ENCODE data around the gene SEPTIN1. TPM values are rescaled to one million over a fixed set of nuclear protein-coding genes. Genes with fewer than 3 reads are reported as not detected.

SEPTIN1 gene
- total and polyA plus RNA-seq, 2 of the 13 experiments (the other 11 are each of a cell fraction or from before 2014, with no cell fraction given) = 0.18 to 0.67 TPM

DNA sequence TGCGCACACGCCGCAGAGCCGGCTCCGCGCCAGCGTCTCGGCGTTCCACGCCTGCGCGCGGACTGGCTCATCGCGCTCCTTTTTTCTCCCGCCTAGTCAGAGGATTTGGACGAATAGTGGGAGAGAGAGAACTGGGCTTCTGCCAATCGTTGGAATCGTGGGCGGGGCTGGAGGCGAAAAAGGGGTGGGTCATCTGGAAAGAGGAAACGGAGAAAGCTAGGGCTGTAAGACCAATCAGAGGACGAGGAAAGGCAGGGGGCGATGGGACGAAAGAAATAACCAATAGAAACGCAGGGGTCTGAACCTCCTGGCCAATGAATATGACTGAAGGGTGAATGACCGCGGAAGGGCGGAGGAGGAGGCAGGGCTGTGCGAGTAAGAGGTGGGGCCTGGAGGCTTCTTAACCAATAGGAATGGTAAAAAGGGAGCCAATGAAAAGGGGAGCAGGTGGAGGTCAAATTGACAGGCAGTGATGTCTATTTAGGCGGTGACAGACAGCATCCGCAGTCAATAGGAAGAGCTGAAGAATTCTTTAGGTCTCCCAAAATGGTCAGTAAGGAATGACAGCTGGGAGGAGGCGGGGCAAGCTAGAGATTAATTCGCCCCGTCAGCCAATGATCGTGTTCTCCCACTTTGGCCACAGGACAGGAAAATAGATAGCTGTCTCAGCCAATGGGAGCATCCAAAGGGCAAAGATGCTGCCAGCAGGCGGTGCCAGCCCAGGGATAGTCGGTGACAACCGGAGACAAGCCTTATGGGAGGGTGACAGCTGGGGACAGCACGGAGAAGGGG is 11.7 kb downstream of the SEPTIN1 start, which contains the start of gene TBC1D10B (continued):
- TF ChIP-seq, protein P1, sequence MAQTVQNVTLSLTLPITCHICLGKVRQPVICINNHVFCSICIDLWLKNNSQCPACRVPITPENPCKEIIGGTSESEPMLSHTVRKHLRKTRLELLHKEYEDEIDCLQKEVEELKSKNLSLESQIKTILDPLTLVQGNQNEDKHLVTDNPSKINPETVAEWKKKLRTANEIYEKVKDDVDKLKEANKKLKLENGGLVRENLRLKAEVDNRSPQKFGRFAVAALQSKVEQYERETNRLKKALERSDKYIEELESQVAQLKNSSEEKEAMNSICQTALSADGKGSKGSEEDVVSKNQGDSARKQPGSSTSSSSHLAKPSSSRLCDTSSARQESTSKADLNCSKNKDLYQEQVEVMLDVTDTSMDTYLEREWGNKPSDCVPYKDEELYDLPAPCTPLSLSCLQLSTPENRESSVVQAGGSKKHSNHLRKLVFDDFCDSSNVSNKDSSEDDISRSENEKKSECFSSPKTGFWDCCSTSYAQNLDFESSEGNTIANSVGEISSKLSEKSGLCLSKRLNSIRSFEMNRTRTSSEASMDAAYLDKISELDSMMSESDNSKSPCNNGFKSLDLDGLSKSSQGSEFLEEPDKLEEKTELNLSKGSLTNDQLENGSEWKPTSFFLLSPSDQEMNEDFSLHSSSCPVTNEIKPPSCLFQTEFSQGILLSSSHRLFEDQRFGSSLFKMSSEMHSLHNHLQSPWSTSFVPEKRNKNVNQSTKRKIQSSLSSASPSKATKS (CRISPR knock-in tag; IDR thresholded peaks at IDR 0.05) = no peak
- peak; percentile 28; the same call in 1 of the 2 replicates for TF ChIP-seq POGZ (CRISPR knock-in tag; IDR thresholded peaks at IDR 0.05)
- peak; percentile 56 for TF ChIP-seq GABPA (IDR thresholded peaks at IDR 0.05; ENCODE audit: low read depth, low read length)
- TF ChIP-seq GABPA (CRISPR knock-in tag; IDR thresholded peaks at IDR 0.05; ENCODE audit: low read depth) = peak; percentile 86
- TF ChIP-seq SIX4 (CRISPR knock-in tag; IDR thresholded peaks at IDR 0.05) = no peak
- TF ChIP-seq, protein P2, sequence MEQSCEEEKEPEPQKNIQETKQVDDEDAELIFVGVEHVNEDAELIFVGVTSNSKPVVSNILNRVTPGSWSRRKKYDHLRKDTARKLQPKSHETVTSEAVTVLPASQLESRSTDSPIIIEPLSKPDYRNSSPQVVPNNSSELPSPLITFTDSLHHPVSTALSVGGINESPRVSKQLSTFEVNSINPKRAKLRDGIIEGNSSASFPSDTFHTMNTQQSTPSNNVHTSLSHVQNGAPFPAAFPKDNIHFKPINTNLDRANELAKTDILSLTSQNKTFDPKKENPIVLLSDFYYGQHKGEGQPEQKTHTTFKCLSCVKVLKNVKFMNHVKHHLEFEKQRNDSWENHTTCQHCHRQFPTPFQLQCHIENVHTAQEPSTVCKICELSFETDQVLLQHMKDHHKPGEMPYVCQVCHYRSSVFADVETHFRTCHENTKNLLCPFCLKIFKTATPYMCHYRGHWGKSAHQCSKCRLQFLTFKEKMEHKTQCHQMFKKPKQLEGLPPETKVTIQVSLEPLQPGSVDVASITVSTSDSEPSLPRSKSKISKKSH (CRISPR knock-in tag; IDR thresholded peaks at IDR 0.05; ENCODE audit: borderline replicate concordance) = no peak
- TF ChIP-seq SMAD9 (CRISPR knock-in tag; IDR thresholded peaks at IDR 0.05) = no peak
- peak; percentile 95; the same call in 1 of the 2 replicates for TF ChIP-seq TGIF2 (CRISPR knock-in tag; IDR thresholded peaks at IDR 0.05)
- TF ChIP-seq, protein P3, sequence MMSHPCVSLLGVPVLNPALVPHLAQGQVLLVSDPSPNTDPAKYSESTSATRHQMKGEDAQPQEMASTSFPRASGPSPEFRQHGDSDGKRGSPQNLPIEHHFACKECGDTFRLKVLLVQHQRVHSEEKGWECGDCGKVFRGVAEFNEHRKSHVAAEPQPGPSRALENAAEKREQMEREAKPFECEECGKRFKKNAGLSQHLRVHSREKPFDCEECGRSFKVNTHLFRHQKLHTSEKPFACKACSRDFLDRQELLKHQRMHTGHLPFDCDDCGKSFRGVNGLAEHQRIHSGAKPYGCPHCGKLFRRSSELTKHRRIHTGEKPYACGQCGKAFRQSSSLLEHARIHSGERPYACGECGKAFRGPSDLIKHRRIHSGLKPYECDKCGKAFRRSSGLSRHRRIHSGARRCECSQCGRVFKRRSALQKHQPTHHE (CRISPR knock-in tag; IDR thresholded peaks at IDR 0.05; ENCODE audit: borderline replicate concordance) = no peak
- peak; percentile 52; the same call in 1 of the 2 replicates for TF ChIP-seq ZMYM4 (CRISPR knock-in tag; IDR thresholded peaks at IDR 0.05)
- no peak for TF ChIP-seq RCOR2 (CRISPR knock-in tag; IDR thresholded peaks at IDR 0.05)
- TF ChIP-seq ZNF232 (CRISPR knock-in tag; IDR thresholded peaks at IDR 0.05; ENCODE audit: borderline replicate concordance) = no peak
- TF ChIP-seq, protein P4, sequence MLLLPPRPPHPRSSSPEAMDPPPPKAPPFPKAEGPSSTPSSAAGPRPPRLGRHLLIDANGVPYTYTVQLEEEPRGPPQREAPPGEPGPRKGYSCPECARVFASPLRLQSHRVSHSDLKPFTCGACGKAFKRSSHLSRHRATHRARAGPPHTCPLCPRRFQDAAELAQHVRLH (CRISPR knock-in tag; IDR thresholded peaks at IDR 0.05; ENCODE audit: borderline replicate concordance, low read depth) = no peak; the same call in 1 of the 2 replicates
- peak; percentile 89 for TF ChIP-seq CREB1 (IDR thresholded peaks at IDR 0.05)
- TF ChIP-seq CREB1 (CRISPR knock-in tag; IDR thresholded peaks at IDR 0.05) = peak; percentile 94
- TF ChIP-seq, protein P5, sequence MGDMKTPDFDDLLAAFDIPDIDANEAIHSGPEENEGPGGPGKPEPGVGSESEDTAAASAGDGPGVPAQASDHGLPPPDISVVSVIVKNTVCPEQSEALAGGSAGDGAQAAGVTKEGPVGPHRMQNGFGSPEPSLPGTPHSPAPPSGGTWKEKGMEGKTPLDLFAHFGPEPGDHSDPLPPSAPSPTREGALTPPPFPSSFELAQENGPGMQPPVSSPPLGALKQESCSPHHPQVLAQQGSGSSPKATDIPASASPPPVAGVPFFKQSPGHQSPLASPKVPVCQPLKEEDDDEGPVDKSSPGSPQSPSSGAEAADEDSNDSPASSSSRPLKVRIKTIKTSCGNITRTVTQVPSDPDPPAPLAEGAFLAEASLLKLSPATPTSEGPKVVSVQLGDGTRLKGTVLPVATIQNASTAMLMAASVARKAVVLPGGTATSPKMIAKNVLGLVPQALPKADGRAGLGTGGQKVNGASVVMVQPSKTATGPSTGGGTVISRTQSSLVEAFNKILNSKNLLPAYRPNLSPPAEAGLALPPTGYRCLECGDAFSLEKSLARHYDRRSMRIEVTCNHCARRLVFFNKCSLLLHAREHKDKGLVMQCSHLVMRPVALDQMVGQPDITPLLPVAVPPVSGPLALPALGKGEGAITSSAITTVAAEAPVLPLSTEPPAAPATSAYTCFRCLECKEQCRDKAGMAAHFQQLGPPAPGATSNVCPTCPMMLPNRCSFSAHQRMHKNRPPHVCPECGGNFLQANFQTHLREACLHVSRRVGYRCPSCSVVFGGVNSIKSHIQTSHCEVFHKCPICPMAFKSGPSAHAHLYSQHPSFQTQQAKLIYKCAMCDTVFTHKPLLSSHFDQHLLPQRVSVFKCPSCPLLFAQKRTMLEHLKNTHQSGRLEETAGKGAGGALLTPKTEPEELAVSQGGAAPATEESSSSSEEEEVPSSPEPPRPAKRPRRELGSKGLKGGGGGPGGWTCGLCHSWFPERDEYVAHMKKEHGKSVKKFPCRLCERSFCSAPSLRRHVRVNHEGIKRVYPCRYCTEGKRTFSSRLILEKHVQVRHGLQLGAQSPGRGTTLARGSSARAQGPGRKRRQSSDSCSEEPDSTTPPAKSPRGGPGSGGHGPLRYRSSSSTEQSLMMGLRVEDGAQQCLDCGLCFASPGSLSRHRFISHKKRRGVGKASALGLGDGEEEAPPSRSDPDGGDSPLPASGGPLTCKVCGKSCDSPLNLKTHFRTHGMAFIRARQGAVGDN (CRISPR knock-in tag; IDR thresholded peaks at IDR 0.05) = peak; percentile 63; the same call in 1 of the 2 replicates
- peak; percentile 38; the same call in 1 of the 2 replicates for TF ChIP-seq ELF3 (CRISPR knock-in tag; IDR thresholded peaks at IDR 0.05)
- TF ChIP-seq KLF16 (CRISPR knock-in tag; IDR thresholded peaks at IDR 0.05) = peak in 1 of 2 experiments; percentile 50; a peak in 1 of 4 replicates
